ENCODE measurements around the gene PREPL. TPM values are rescaled to one million over a fixed set of nuclear protein-coding genes. Genes with fewer than 3 reads are reported as not detected.

Gene PREPL
- total and polyA plus RNA-seq, 9 of the 15 experiments (the other 6 are each of a cell fraction or from before 2014, with no cell fraction given), result 11.6 to 58.9 (median 27.2) TPM

DNA sequence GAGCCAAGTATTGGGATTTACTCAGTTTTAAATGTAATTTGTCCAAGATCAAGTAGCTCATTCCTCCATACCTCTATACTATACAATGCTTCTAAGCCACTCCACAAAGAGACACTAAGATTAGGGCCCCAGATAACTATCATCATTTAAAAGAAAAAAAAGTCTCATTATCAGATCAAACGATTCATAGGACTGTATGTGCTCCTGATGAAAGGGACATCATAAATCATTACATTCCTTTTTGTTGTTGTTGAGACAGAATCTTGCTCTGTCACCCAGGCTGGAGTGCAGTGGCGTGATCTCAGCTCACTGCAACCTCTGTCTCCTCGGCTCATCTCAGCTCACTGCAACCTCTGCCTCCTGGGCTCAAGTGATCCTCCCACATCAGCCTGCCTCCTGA, 88.2 kb downstream of the PREPL start (continued):
- TF ChIP-seq ZNF408 (CRISPR knock-in tag; IDR thresholded peaks at IDR 0.05; ENCODE audit: low read depth), result no peak

DNA sequence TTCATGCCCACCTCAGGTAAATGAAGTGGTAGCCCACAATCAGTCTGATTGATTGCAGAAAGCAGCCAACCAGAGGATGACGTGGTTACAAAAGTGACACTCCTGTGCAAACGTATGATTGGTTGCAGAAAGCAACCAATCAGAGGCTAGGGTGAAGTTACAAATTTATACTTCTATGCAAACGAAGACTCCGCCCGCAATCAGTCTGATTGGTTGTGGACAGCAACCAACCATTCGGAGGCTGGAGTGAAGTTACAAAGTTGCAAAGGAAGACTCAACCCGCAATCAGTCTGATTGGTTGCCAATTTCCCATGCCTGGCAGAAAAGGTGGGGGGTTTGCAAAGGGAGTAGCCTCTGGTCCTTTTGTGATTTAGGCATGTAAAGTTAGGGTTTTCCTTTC, 90.0 kb downstream of the PREPL start:
- DNase-seq (ENCODE audit: extremely low read depth in 1 of 4, low spot score in 3 of 4) (peak; percentile 20 to 39 (median 28)), FAIRE-seq (no peak), ATAC-seq (peak; percentile 69)
- ChIA-PET POLR2A (no interaction called here), CTCF (ENCODE audit: low intra/inter-chr PET ratio) (no interaction called here)
- no peak overlapping the region for H3K27ac ChIP-seq (ENCODE audit: extremely low read depth, low read depth, low read length)
- H2AFZ ChIP-seq (ENCODE audit: low read depth, low read length), result peak overlapping the region; percentile 58
- no peaks in the 10 kb centered on the region for H3K79me2 ChIP-seq (ENCODE audit: control insufficient read depth, insufficient read depth, low read length)
- no peaks in the 10 kb centered on the region for H3K9me1 ChIP-seq (ENCODE audit: control insufficient read depth, insufficient read depth, low read length)
- H3K9ac ChIP-seq (ENCODE audit: insufficient read depth in 1 of 2, low read depth in 2 of 2, low read length in 2 of 2), result no peak overlapping the region
- BruUV-seq (replicated peaks), result no TSS peak
- in situ Hi-C loops (cut with MboI), result no loop called here
- H3K27me3 ChIP-seq (ENCODE audit: control insufficient read depth in 2 of 2, insufficient read depth in 2 of 2, low read length in 2 of 2), result peaks cover 7% of the 10 kb centered on the region in 2 experiments; a peak in 4 of 5 replicates
- no peak overlapping the region for H3K4me3 ChIP-seq
- H3K9me3 ChIP-seq (replicated peaks; ENCODE audit: control insufficient read depth, insufficient read depth, low read depth, low read length), result no peaks in the 10 kb centered on the region
- peaks cover 0 to 4% of the 10 kb centered on the region in 2 experiments; a peak in 1 of 5 replicates for H3K4me1 ChIP-seq (replicated peaks in 1 of 2; ENCODE audit: control insufficient read depth in 2 of 2, insufficient read depth in 2 of 2, low read length in 2 of 2)
- no peaks in the 10 kb centered on the region for H3K36me3 ChIP-seq (ENCODE audit: control insufficient read depth, insufficient read depth, low read length)
- WGBS (ENCODE audit: insufficient coverage, low coverage, missing lambda C conversion rate), result 24% methylated on average over 7 of the region's 7 CpGs
- intact Hi-C loops (cut with micrococcal nuclease), result no loop called here
- no peak for TF ChIP-seq ZNF224 (CRISPR knock-in tag; IDR thresholded peaks at IDR 0.05)
- TF ChIP-seq NFYB (IDR thresholded peaks at IDR 0.05; ENCODE audit: extremely low read depth, insufficient read length), result peak; percentile 26
- TF ChIP-seq, protein P1, sequence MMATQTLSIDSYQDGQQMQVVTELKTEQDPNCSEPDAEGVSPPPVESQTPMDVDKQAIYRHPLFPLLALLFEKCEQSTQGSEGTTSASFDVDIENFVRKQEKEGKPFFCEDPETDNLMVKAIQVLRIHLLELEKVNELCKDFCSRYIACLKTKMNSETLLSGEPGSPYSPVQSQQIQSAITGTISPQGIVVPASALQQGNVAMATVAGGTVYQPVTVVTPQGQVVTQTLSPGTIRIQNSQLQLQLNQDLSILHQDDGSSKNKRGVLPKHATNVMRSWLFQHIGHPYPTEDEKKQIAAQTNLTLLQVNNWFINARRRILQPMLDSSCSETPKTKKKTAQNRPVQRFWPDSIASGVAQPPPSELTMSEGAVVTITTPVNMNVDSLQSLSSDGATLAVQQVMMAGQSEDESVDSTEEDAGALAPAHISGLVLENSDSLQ (IDR thresholded peaks at IDR 0.05), result peak; percentile 74
- peak overlapping the region; percentile 8; the same call in 1 of the 2 replicates for H3K4me2 ChIP-seq (ENCODE audit: insufficient read depth, low read length)
- H4K20me1 ChIP-seq (replicated peaks; ENCODE audit: control insufficient read depth, insufficient read depth, low read length), result no peaks in the 10 kb centered on the region

Measured in K562 (cell line).